ENCODE measurements around the gene FETUB.
"Not testable (repeated sequence)": the region's sequence is repeated elsewhere in the genome, so short reads cannot be mapped to it uniquely, and the experiment has no call there.

Gene FETUB

GRCh38 chr3:186665625-186666188 lies 25.5 kb downstream of the FETUB start, which contains the start of gene HRG:
HRG (plus strand) TSS chr3:186666014; CDS start chr3:186666032, 18 bp downstream.
- no peaks in the 10 kb centered on the region for H3K36me3 Mint-ChIP-seq (ENCODE audit: low read depth)
- peaks cover 19% of the 10 kb centered on the region for H3K4me1 Mint-ChIP-seq (ENCODE audit: low read depth)
- DNase-seq, result no peak
- H3K27me3 Mint-ChIP-seq, result peaks cover 32% of the 10 kb centered on the region
- H3K4me3 Mint-ChIP-seq, result no peak within 1 kb of the TSS
- no peak within 1 kb of the TSS for H3K27ac Mint-ChIP-seq
- no peaks in the 10 kb centered on the region for H3K9me3 Mint-ChIP-seq

- H3K4me3 Mint-ChIP-seq, result no peak overlapping the region
- H3K27me3 Mint-ChIP-seq, result peaks cover 45% of the 10 kb centered on the region
- no peak for DNase-seq
- H3K36me3 Mint-ChIP-seq (ENCODE audit: low read depth), result no peaks in the 10 kb centered on the region
- H3K27ac Mint-ChIP-seq, result no peak overlapping the region
- peaks cover 19% of the 10 kb centered on the region for H3K4me1 Mint-ChIP-seq (ENCODE audit: low read depth)
- no peaks in the 10 kb centered on the region for H3K9me3 Mint-ChIP-seq
Observed at GRCh38 chr3:186668426-186668825, 28.2 kb downstream of the FETUB start.

- Mint-ChIP-seq H3K36me3 (ENCODE audit: low read depth) (no peaks in the 10 kb centered on the region), H3K27me3 (peaks cover 44% of the 10 kb centered on the region), H3K9me3 (no peaks in the 10 kb centered on the region), H3K27ac (peak overlapping the region; percentile 27), H3K4me1 (ENCODE audit: low read depth) (peaks cover 19% of the 10 kb centered on the region), H3K4me3 (no peak overlapping the region)
- no peak for DNase-seq
Observed at GRCh38 chr3:186669378-186670084, 29.3 kb downstream of the FETUB start.

- peaks cover 19% of the 10 kb centered on the region for H3K4me1 Mint-ChIP-seq (ENCODE audit: low read depth)
- no peak for DNase-seq
- peaks cover 47% of the 10 kb centered on the region for H3K27me3 Mint-ChIP-seq
- no peak overlapping the region for H3K4me3 Mint-ChIP-seq
- H3K36me3 Mint-ChIP-seq (ENCODE audit: low read depth), result no peaks in the 10 kb centered on the region
- no peak overlapping the region for H3K27ac Mint-ChIP-seq
- no peaks in the 10 kb centered on the region for H3K9me3 Mint-ChIP-seq
Observed at GRCh38 chr3:186670155-186670554, 30.0 kb downstream of the FETUB start.

GRCh38 chr3:186671051-186671450 lies 30.9 kb downstream of the FETUB start:
- no peaks in the 10 kb centered on the region for H3K9me3 Mint-ChIP-seq
- H3K27ac Mint-ChIP-seq, result no peak overlapping the region
- DNase-seq, result no peak
- H3K4me3 Mint-ChIP-seq, result no peak overlapping the region
- no peaks in the 10 kb centered on the region for H3K36me3 Mint-ChIP-seq (ENCODE audit: low read depth)
- peaks cover 40% of the 10 kb centered on the region for H3K27me3 Mint-ChIP-seq
- peaks cover 19% of the 10 kb centered on the region for H3K4me1 Mint-ChIP-seq (ENCODE audit: low read depth)

- peaks cover 62% of the 10 kb centered on the region for H3K27me3 Mint-ChIP-seq
- no peaks in the 10 kb centered on the region for H3K36me3 Mint-ChIP-seq (ENCODE audit: low read depth)
- H3K4me3 Mint-ChIP-seq, result no peak overlapping the region
- H3K9me3 Mint-ChIP-seq, result no peaks in the 10 kb centered on the region
- no peak overlapping the region for H3K27ac Mint-ChIP-seq
- H3K4me1 Mint-ChIP-seq (ENCODE audit: low read depth), result no peaks in the 10 kb centered on the region
- no peak for DNase-seq
Observed at GRCh38 chr3:186678604-186679003, 38.4 kb downstream of the FETUB start.

GRCh38 chr3:186679151-186679550 lies 39.0 kb downstream of the FETUB start:
- Mint-ChIP-seq H3K36me3 (ENCODE audit: low read depth) (no peaks in the 10 kb centered on the region), H3K4me1 (ENCODE audit: low read depth) (no peaks in the 10 kb centered on the region), H3K4me3 (no peak overlapping the region), H3K9me3 (no peaks in the 10 kb centered on the region), H3K27ac (no peak overlapping the region), H3K27me3 (peaks cover 61% of the 10 kb centered on the region)
- no peak for DNase-seq

- no peak overlapping the region for H3K4me3 Mint-ChIP-seq
- peaks cover 10% of the 10 kb centered on the region for H3K9me3 Mint-ChIP-seq
- H3K27me3 Mint-ChIP-seq, result peaks cover 65% of the 10 kb centered on the region
- no peaks in the 10 kb centered on the region for H3K4me1 Mint-ChIP-seq (ENCODE audit: low read depth)
- DNase-seq, result no peak
- no peaks in the 10 kb centered on the region for H3K36me3 Mint-ChIP-seq (ENCODE audit: low read depth)
- H3K27ac Mint-ChIP-seq, result no peak overlapping the region
Observed at GRCh38 chr3:186680869-186681268, 40.7 kb downstream of the FETUB start.

GRCh38 chr3:186682812-186683211 lies 42.6 kb downstream of the FETUB start:
- DNase-seq, result no peak
- Mint-ChIP-seq H3K4me1 (ENCODE audit: low read depth) (no peaks in the 10 kb centered on the region), H3K4me3 (no peak overlapping the region), H3K9me3 (peaks cover 14% of the 10 kb centered on the region), H3K36me3 (ENCODE audit: low read depth) (no peaks in the 10 kb centered on the region), H3K27ac (no peak overlapping the region), H3K27me3 (peaks cover 64% of the 10 kb centered on the region)

- H3K4me1 Mint-ChIP-seq (ENCODE audit: low read depth), result no peaks in the 10 kb centered on the region
- no peak overlapping the region for H3K27ac Mint-ChIP-seq
- peaks cover 59% of the 10 kb centered on the region for H3K27me3 Mint-ChIP-seq
- peaks cover 14% of the 10 kb centered on the region for H3K9me3 Mint-ChIP-seq
- no peak for DNase-seq
- H3K36me3 Mint-ChIP-seq (ENCODE audit: low read depth), result no peaks in the 10 kb centered on the region
- no peak overlapping the region for H3K4me3 Mint-ChIP-seq
Observed at GRCh38 chr3:186683979-186684378, 43.8 kb downstream of the FETUB start.

GRCh38 chr3:186686475-186686874 lies 46.3 kb downstream of the FETUB start:
- not testable (repeated sequence) for H3K4me3 Mint-ChIP-seq; DNase-seq; H3K27ac Mint-ChIP-seq; H3K36me3 Mint-ChIP-seq (ENCODE audit: low read depth); H3K4me1 Mint-ChIP-seq (ENCODE audit: low read depth)
- Mint-ChIP-seq H3K9me3 (peaks cover 14% of the 10 kb centered on the region), H3K27me3 (peaks cover 58% of the 10 kb centered on the region)

GRCh38 chr3:186687120-186687651 lies 47.0 kb downstream of the FETUB start:
- no peak overlapping the region for H3K27ac Mint-ChIP-seq
- H3K4me3 Mint-ChIP-seq, result no peak overlapping the region
- H3K27me3 Mint-ChIP-seq, result peaks cover 62% of the 10 kb centered on the region

GRCh38 chr3:186690304-186690703 lies 50.1 kb downstream of the FETUB start:
- not testable (repeated sequence) for H3K27ac Mint-ChIP-seq; H3K4me3 Mint-ChIP-seq; H3K36me3 Mint-ChIP-seq (ENCODE audit: low read depth); H3K9me3 Mint-ChIP-seq; DNase-seq; H3K4me1 Mint-ChIP-seq (ENCODE audit: low read depth)
- H3K27me3 Mint-ChIP-seq, result peaks cover 39% of the 10 kb centered on the region

More at GRCh38 chr3:186687120-186687651, 47.0 kb downstream of the FETUB start:
- H3K4me1 Mint-ChIP-seq (ENCODE audit: low read depth), result peaks cover 1% of the 10 kb centered on the region
- no peaks in the 10 kb centered on the region for H3K36me3 Mint-ChIP-seq (ENCODE audit: low read depth)
- H3K9me3 Mint-ChIP-seq, result peaks cover 14% of the 10 kb centered on the region
- DNase-seq, result no peak

- no peak for DNase-seq
- peaks cover 1% of the 10 kb centered on the region for H3K4me1 Mint-ChIP-seq (ENCODE audit: low read depth)
- peaks cover 3% of the 10 kb centered on the region for H3K9me3 Mint-ChIP-seq
- H3K36me3 Mint-ChIP-seq (ENCODE audit: low read depth), result no peaks in the 10 kb centered on the region
- no peak overlapping the region for H3K4me3 Mint-ChIP-seq
- no peak overlapping the region for H3K27ac Mint-ChIP-seq
- peaks cover 25% of the 10 kb centered on the region for H3K27me3 Mint-ChIP-seq
Observed at GRCh38 chr3:186691676-186692075, 51.5 kb downstream of the FETUB start.

- H3K9me3 Mint-ChIP-seq, result no peaks in the 10 kb centered on the region
- no peak for DNase-seq
- no peaks in the 10 kb centered on the region for H3K36me3 Mint-ChIP-seq (ENCODE audit: low read depth)
- peaks cover 18% of the 10 kb centered on the region for H3K27me3 Mint-ChIP-seq
- H3K4me3 Mint-ChIP-seq, result no peak overlapping the region
- H3K27ac Mint-ChIP-seq, result no peak overlapping the region
- H3K4me1 Mint-ChIP-seq (ENCODE audit: low read depth), result peaks cover 1% of the 10 kb centered on the region
Observed at GRCh38 chr3:186693843-186694242, 53.6 kb downstream of the FETUB start.

All from activated T-cell treated with anti-CD3 and anti-CD28 coated beads, Interleukin-2, amount 50 U/mL, for 24 hours (primary cell).